Measurements from ENCODE around the gene NUP50. TPM values are rescaled to one million over a fixed set of nuclear protein-coding genes. Genes with fewer than 3 reads are reported as not detected.
A peak's percentile ranks its signal among the peaks of the same experiment; 100 is the strongest.

Gene NUP50
- total and polyA plus RNA-seq, 4 donors: 15.2 to 80.1 (median 46.9) TPM

DNA sequence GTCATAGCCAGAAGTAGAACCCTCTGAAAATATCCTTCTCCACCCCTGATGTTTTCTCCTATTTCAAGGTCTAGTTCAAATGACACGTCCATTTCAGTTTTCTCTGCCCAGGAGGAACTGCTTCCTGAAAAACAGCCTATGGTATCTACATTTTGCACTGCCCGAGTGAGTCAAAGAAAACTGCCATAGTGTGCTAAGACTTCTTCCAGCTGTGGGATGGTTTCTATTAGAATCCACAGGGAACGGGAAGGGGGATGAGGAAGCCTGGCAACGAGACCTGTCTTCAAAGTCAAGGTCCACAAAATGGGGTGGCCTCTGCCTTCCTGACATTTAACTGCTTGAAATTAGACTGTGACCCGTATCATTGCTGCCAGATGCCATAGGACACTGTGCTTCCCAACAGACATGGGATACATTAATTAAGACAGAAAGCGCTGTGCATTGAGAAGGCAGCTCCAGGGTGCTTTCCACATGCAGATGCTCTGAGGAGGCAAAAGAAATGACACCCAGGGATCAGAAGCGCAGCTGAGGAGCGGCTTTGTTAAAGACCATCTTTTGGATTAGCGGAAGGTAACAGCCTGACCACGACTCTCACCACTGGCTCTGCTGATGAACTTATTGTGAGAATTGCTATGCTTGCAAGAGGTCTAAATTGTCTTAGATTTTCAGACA lies 39.4 kb upstream of the NUP50 start:
- peaks cover 0 to 2% (median 0%) of the 10 kb centered on the region in 3 donors for H3K27me3 ChIP-seq (ENCODE audit: control insufficient read depth in 3 of 3, insufficient read depth in 3 of 3, low read length in 2 of 3)
- WGBS, 2 donors: 71 to 78% methylated on average over 10 of the region's 10 CpGs
- H3K4me3 ChIP-seq: no peak overlapping the region
- H3K9me3 ChIP-seq (ENCODE audit: control insufficient read depth in 4 of 4, insufficient read depth in 3 of 4, low read length in 3 of 4): no peaks in the 10 kb centered on the region
- no peak overlapping the region for H3K27ac ChIP-seq (ENCODE audit: low read depth in 1 of 2, low read length in 1 of 2)
- H3K4me1 ChIP-seq (ENCODE audit: control insufficient read depth in 5 of 5, insufficient read depth in 5 of 5, low read length in 5 of 5): peaks cover 0 to 3% (median 0%) of the 10 kb centered on the region in 5 donors
- no peaks in the 10 kb centered on the region for H3K36me3 ChIP-seq (ENCODE audit: control insufficient read depth in 4 of 4, insufficient read depth in 4 of 4, low read length in 4 of 4)
- DNase-seq (peak in 2 of 3 donors; percentile 49 to 67), ATAC-seq (ENCODE audit: insufficient read depth, low FRiP score) (no peak)
- TF ChIP-seq, protein P1, sequence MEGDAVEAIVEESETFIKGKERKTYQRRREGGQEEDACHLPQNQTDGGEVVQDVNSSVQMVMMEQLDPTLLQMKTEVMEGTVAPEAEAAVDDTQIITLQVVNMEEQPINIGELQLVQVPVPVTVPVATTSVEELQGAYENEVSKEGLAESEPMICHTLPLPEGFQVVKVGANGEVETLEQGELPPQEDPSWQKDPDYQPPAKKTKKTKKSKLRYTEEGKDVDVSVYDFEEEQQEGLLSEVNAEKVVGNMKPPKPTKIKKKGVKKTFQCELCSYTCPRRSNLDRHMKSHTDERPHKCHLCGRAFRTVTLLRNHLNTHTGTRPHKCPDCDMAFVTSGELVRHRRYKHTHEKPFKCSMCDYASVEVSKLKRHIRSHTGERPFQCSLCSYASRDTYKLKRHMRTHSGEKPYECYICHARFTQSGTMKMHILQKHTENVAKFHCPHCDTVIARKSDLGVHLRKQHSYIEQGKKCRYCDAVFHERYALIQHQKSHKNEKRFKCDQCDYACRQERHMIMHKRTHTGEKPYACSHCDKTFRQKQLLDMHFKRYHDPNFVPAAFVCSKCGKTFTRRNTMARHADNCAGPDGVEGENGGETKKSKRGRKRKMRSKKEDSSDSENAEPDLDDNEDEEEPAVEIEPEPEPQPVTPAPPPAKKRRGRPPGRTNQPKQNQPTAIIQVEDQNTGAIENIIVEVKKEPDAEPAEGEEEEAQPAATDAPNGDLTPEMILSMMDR (IDR thresholded peaks at IDR 0.05; ENCODE audit: control extremely low read depth, extremely low read depth): no peak
- no peak overlapping the region for H3K9ac ChIP-seq (ENCODE audit: insufficient read depth in 1 of 2, low read length in 2 of 2)

DNA sequence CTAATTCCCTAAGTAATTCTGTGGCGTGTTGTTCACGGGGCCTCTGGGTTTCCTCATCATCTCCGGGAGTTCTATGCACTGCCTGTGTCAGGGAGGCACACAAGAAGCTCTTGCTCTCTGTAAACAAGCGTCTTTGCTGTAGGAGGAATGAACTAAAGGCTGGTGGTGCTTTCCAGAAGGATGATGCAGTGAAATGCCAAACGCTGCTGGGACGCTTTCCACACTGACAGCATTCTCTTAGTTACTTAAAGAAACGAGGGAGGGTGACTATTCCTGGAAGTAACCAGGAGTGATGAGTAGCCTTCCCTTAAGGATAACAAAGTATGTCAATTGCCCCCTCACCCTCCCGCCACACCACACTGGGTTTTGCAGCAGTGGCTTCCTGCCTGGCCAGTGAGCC lies 38.5 kb upstream of the NUP50 start:
- TF ChIP-seq, protein P1 (IDR thresholded peaks at IDR 0.05; ENCODE audit: control extremely low read depth, extremely low read depth): no peak
- ATAC-seq (ENCODE audit: insufficient read depth, low FRiP score) (no peak), DNase-seq (peak in 1 of 3 donors; percentile 25)
- Histone ChIP-seq H3K9ac (ENCODE audit: insufficient read depth in 1 of 2, low read length in 2 of 2) (no peak overlapping the region), H3K27ac (ENCODE audit: low read depth in 1 of 2, low read length in 1 of 2) (no peak overlapping the region), H3K36me3 (ENCODE audit: control insufficient read depth in 4 of 4, insufficient read depth in 4 of 4, low read length in 4 of 4) (no peaks in the 10 kb centered on the region), H3K4me1 (ENCODE audit: control insufficient read depth in 5 of 5, insufficient read depth in 5 of 5, low read length in 5 of 5) (peaks cover 0 to 3% (median 0%) of the 10 kb centered on the region in 5 donors), H3K9me3 (ENCODE audit: control insufficient read depth in 4 of 4, insufficient read depth in 3 of 4, low read length in 3 of 4) (no peaks in the 10 kb centered on the region), H3K27me3 (ENCODE audit: control insufficient read depth in 3 of 3, insufficient read depth in 3 of 3, low read length in 2 of 3) (peaks cover 0 to 2% (median 0%) of the 10 kb centered on the region in 3 donors), H3K4me3 (no peak overlapping the region)
- 44 to 57% methylated on average over 8 of the region's 8 CpGs for WGBS, 2 donors

GRCh38 chr22:45127866-45128265 lies 35.9 kb upstream of the NUP50 start:
- no peak for DNase-seq
- Histone ChIP-seq H3K27me3 (ENCODE audit: control insufficient read depth in 3 of 3, insufficient read depth in 3 of 3, low read length in 2 of 3) (peaks cover 0 to 2% (median 0%) of the 10 kb centered on the region in 3 donors), H3K4me3 (no peak overlapping the region), H3K9me3 (ENCODE audit: control insufficient read depth in 4 of 4, insufficient read depth in 3 of 4, low read length in 3 of 4) (no peaks in the 10 kb centered on the region), H3K4me1 (ENCODE audit: control insufficient read depth in 5 of 5, insufficient read depth in 5 of 5, low read length in 5 of 5) (peaks cover 0 to 3% (median 0%) of the 10 kb centered on the region in 5 donors), H3K27ac (ENCODE audit: low read depth in 1 of 2, low read length in 1 of 2) (no peak overlapping the region), H3K9ac (ENCODE audit: insufficient read depth in 1 of 2, low read length in 2 of 2) (no peak overlapping the region), H3K36me3 (ENCODE audit: control insufficient read depth in 4 of 4, insufficient read depth in 4 of 4, low read length in 4 of 4) (peaks cover 0 to 4% (median 0%) of the 10 kb centered on the region in 4 donors)
- WGBS, 2 donors: 88 to 94% methylated on average over 3 of the region's 3 CpGs
- ATAC-seq (ENCODE audit: insufficient read depth, low FRiP score): no peak
- TF ChIP-seq, protein P1 (IDR thresholded peaks at IDR 0.05; ENCODE audit: control extremely low read depth, extremely low read depth): no peak
